GM23338 (cell line): ENCODE results near the gene PLXNA2. TPM values are rescaled to one million over a fixed set of nuclear protein-coding genes. Genes with fewer than 3 reads are reported as not detected.

Experiments
- ATAC-seq: fragments of 200-7000 bp; cut with Tn5 transposase; 3 replicates; pipeline ENCODE4 v1.9.1; 2020
- DNase-seq: peaks from one replicate; pipeline ENCODE4 v3.0.0-alpha.2; 2015; ENCODE audit warnings: low spot score
- H2AFZ ChIP-seq: fragments of 200-600 bp; sonication (generic); 2 replicates; pipeline ENCODE4 v1.8.0; 2016; ENCODE audit warnings: antibody characterized with exemption, mild to moderate bottlenecking, moderate library complexity
- H3F3A ChIP-seq: fragments of 200-600 bp; sonication (generic); replicated peaks from 2 replicates; pipeline ENCODE4 v1.8.0; 2017; ENCODE audit warnings: antibody characterized with exemption, mixed run types, low read depth
- H3K27ac ChIP-seq: fragments of 200-600 bp; sonication (generic); 2 replicates; pipeline ENCODE4 v1.6.1; 2016; ENCODE audit warnings: low read depth
- H3K27me3 ChIP-seq: fragments of 200-600 bp; sonication (generic); 2 replicates; pipeline ENCODE4 v1.8.0; 2016; ENCODE audit warnings: mild to moderate bottlenecking, mixed run types, moderate library complexity; ENCODE audit not compliant: insufficient read depth
- H3K36me3 ChIP-seq: fragments of 200-600 bp; sonication (generic); 2 replicates; pipeline ENCODE4 v1.8.0; 2016; ENCODE audit warnings: mild to moderate bottlenecking; ENCODE audit not compliant: insufficient read depth
- H3K4me1 ChIP-seq: fragments of 200-600 bp; sonication (generic); 2 replicates; pipeline ENCODE4 v1.8.0; 2016; ENCODE audit warnings: mild to moderate bottlenecking, moderate library complexity; ENCODE audit not compliant: insufficient read depth
- H3K4me2 ChIP-seq: fragments of 200-600 bp; sonication (generic); 2 replicates; pipeline ENCODE4 v1.7.1; 2017; ENCODE audit warnings: mixed run types
- H3K4me3 ChIP-seq: fragments of 200-600 bp; sonication (generic); 2 replicates; pipeline ENCODE4 v1.6.1; 2016; ENCODE audit warnings: mixed run types
- H3K79me2 ChIP-seq: fragments of 200-600 bp; sonication (generic); replicated peaks from 2 replicates; pipeline ENCODE4 v1.8.0; 2017; ENCODE audit warnings: mild to moderate bottlenecking; ENCODE audit not compliant: insufficient read depth
- H3K9me2 ChIP-seq: fragments of 200-600 bp; sonication (generic); 2 replicates; pipeline ENCODE4 v1.8.0; 2017; ENCODE audit not compliant: insufficient read depth
- H4K20me1 ChIP-seq: fragments of 200-600 bp; sonication (generic); replicated peaks from 2 replicates; pipeline ENCODE4 v1.8.0; 2017; ENCODE audit warnings: mild to moderate bottlenecking; ENCODE audit not compliant: insufficient read depth
- H3K27ac Mint-ChIP-seq: 2 replicates; pipeline ENCODE4 v1.8.0; 2020; ENCODE audit warnings: inconsistent platforms, mild to moderate bottlenecking, moderate library complexity, mixed read lengths
- H3K27me3 Mint-ChIP-seq: 3 replicates; pipeline ENCODE4 v1.8.0; 2022; ENCODE audit warnings: low read depth, mild to moderate bottlenecking, moderate library complexity, mixed read lengths, inconsistent platforms; ENCODE audit not compliant: insufficient read depth, poor library complexity
- H3K36me3 Mint-ChIP-seq: 3 replicates; pipeline ENCODE4 v1.8.0; 2021; ENCODE audit warnings: low read depth, mild to moderate bottlenecking, inconsistent platforms, moderate library complexity, mixed read lengths
- H3K4me1 Mint-ChIP-seq: 3 replicates; pipeline ENCODE4 v1.8.0; 2020; ENCODE audit warnings: mild to moderate bottlenecking, inconsistent platforms, mixed read lengths
- H3K4me3 Mint-ChIP-seq: 3 replicates; pipeline ENCODE4 v1.8.0; 2021; ENCODE audit warnings: moderate library complexity, mild to moderate bottlenecking, inconsistent platforms, mixed read lengths
- H3K9me3 Mint-ChIP-seq: 3 replicates; pipeline ENCODE4 v1.8.0; 2020; ENCODE audit warnings: moderate library complexity, mild to moderate bottlenecking, inconsistent platforms, mixed read lengths
- CREB1 ChIP-seq: fragments of 250-450 bp; sonication (Bioruptor Pico); IDR thresholded peaks from 2 replicates; pipeline ENCODE4 v1.5.0; 2020; ENCODE audit warnings: low read depth, mild to moderate bottlenecking, moderate library complexity
- CTCF ChIP-seq, 2 experiments: fragments of 200-600 bp in 1 of 2; sonication (generic) in 1 of 2; conservative IDR thresholded peaks; 2 replicates each; pipeline versions ENCODE4 v1.5.1 to v1.6.1; 2016 to 2017; ENCODE audit warnings: antibody characterized with exemption in 2 of 2, low read depth in 2 of 2, mild to moderate bottlenecking in 2 of 2, moderate library complexity in 1 of 2
- ETS1 ChIP-seq: IDR thresholded peaks from 2 replicates; pipeline ENCODE4 v1.6.1; 2016; ENCODE audit warnings: antibody characterized with exemption
- EZH2phosphoT487 ChIP-seq: fragments of 200-600 bp; sonication (generic); IDR thresholded peaks from one replicate; pipeline ENCODE4 v1.8.1; 2018; ENCODE audit warnings: antibody characterized with exemption; ENCODE audit not compliant: unreplicated experiment
- JUNB ChIP-seq: IDR thresholded peaks from one replicate; pipeline ENCODE4 v1.6.1; 2016; ENCODE audit warnings: antibody characterized with exemption; ENCODE audit not compliant: unreplicated experiment
- NANOG ChIP-seq: IDR thresholded peaks from 2 replicates; pipeline ENCODE4 v1.6.1; 2016; ENCODE audit warnings: antibody characterized with exemption, borderline replicate concordance
- POLR2AphosphoS5 ChIP-seq: IDR thresholded peaks from 2 replicates; pipeline ENCODE4 v1.6.1; 2016; ENCODE audit warnings: antibody characterized with exemption, low read depth
- REST ChIP-seq: IDR thresholded peaks from one replicate; pipeline ENCODE4 v1.6.1; 2018; ENCODE audit warnings: antibody characterized with exemption; ENCODE audit not compliant: unreplicated experiment
- STAT1 ChIP-seq: IDR thresholded peaks from one replicate; pipeline ENCODE4 v1.6.1; 2016; ENCODE audit warnings: antibody characterized with exemption; ENCODE audit not compliant: unreplicated experiment
- ZNF114 ChIP-seq: fragments of 250-450 bp; sonication (Bioruptor Pico); IDR thresholded peaks from 2 replicates; pipeline ENCODE4 v1.5.0; 2020; ENCODE audit warnings: mild to moderate bottlenecking, moderate library complexity
- ZNF331 ChIP-seq: fragments of 250-450 bp; sonication (Bioruptor Pico); IDR thresholded peaks from 2 replicates; pipeline ENCODE4 v1.5.0; 2020; ENCODE audit warnings: low read depth, mild to moderate bottlenecking, moderate library complexity
- polyA plus RNA-seq: library from polyadenylated mRNA; unstranded; fragments of >200 nt; fragmentation: Nextera tagmentation; extraction: Ambion mirVana; gene quantifications from 2 replicates; pipeline ENCODE4 v1.2.1, GENCODE V29; 2016
- total RNA-seq: library from RNA; depleted of rRNA; stranded (reverse); fragments of >200 nt; shearing (Covaris generic); gene quantifications from 2 replicates; pipeline ENCODE4 v1.2.3, GENCODE V29; 2014

The PLXNA2 gene
- total and polyA plus RNA-seq, 2 experiments from 2014 or later: 0.40 to 1.8 TPM

GRCh38 chr1:208113011-208113410 is 131.2 kb downstream of the PLXNA2 start (continued):
- no peak for TF ChIP-seq REST
- no peak for TF ChIP-seq EZH2phosphoT487
- no peak for TF ChIP-seq NANOG
- no peak for TF ChIP-seq ETS1
- TF ChIP-seq CTCF (conservative IDR thresholded peaks at IDR 0.05; ENCODE audit: low read depth in 2 of 2): no peak
- TF ChIP-seq JUNB: no peak
- TF ChIP-seq STAT1: no peak
- no peak for TF ChIP-seq ZNF331 (CRISPR knock-in tag)
- no peak for TF ChIP-seq CREB1 (CRISPR knock-in tag)
- no peak for TF ChIP-seq POLR2AphosphoS5
- TF ChIP-seq ZNF114: no peak

- H3K27me3 ChIP-seq: no peaks in the 10 kb centered on the region
- H3K9me3 Mint-ChIP-seq: no peaks in the 10 kb centered on the region
- H3K4me2 ChIP-seq: no peak overlapping the region
- ATAC-seq (no peak), DNase-seq (no peak)
- H2AFZ ChIP-seq: no peak overlapping the region
- no peak overlapping the region for H3K27ac ChIP-seq
- no peaks in the 10 kb centered on the region for H3K36me3 Mint-ChIP-seq
- no peaks in the 10 kb centered on the region for H3K36me3 ChIP-seq
- H3K4me3 Mint-ChIP-seq: no peak overlapping the region
- no peaks in the 10 kb centered on the region for H3F3A ChIP-seq
- H3K79me2 ChIP-seq: no peaks in the 10 kb centered on the region
- H3K4me1 ChIP-seq: peaks cover 5% of the 10 kb centered on the region
- no peaks in the 10 kb centered on the region for H4K20me1 ChIP-seq
- peaks cover 24% of the 10 kb centered on the region for H3K4me1 Mint-ChIP-seq
- H3K27ac Mint-ChIP-seq: no peak overlapping the region
- H3K4me3 ChIP-seq: no peak overlapping the region
- peaks cover 8% of the 10 kb centered on the region for H3K27me3 Mint-ChIP-seq
- no peaks in the 10 kb centered on the region for H3K9me2 ChIP-seq
- TF ChIP-seq CREB1 (CRISPR knock-in tag): no peak
- no peak for TF ChIP-seq REST
- TF ChIP-seq EZH2phosphoT487: no peak
- no peak for TF ChIP-seq STAT1
- no peak for TF ChIP-seq ZNF331 (CRISPR knock-in tag)
- no peak for TF ChIP-seq POLR2AphosphoS5
- no peak for TF ChIP-seq ZNF114
- TF ChIP-seq JUNB: no peak
These were observed 131.8 kb downstream of the PLXNA2 start for GRCh38 chr1:208112401-208112800.
